Measurements from ENCODE around the gene ITGA2B. TPM values are rescaled to one million over a fixed set of nuclear protein-coding genes. Genes with fewer than 3 reads are reported as not detected.
"Not testable (repeated sequence)": the region's sequence is repeated elsewhere in the genome, so short reads cannot be mapped to it uniquely, and the experiment has no call there.

Gene ITGA2B
- total and polyA plus RNA-seq, 5 donors: 3.4 to 14.3 (median 7.5) TPM

DNA sequence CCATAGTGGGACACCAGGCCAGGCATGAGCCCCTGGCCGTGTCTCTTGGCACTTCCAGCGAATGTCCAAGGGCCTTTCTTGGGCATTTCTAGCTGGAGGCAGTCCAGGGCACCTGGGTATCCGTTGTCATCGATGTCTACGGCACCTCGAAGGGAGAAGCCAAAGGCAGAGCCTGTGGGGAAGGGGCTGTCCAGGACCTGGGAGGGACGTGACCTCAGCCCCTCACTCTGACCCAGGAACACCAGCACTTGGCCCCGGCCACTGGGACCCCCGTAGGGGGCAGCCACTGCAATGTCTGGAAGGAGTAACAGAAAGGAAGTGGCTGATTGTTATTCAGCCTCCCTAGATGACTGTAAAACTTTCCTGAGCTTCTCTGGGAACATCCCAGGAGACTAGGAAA, 8.7 kb downstream of the ITGA2B start:
- intact Hi-C loops (cut with DNase I): no loop called here
- Histone ChIP-seq H3K4me3 (ENCODE audit: low read length) (no peak overlapping the region), H3K9me3 (ENCODE audit: control insufficient read depth, low read length) (no peaks in the 10 kb centered on the region), H3K27ac (ENCODE audit: low read length) (no peak overlapping the region), H3K27me3 (ENCODE audit: control insufficient read depth, insufficient read depth) (no peaks in the 10 kb centered on the region), H3K4me1 (ENCODE audit: control insufficient read depth, insufficient read depth, low read length) (peaks cover under 1% of the 10 kb centered on the region)
- WGBS: 76% methylated on average over 9 of the region's 9 CpGs
- ATAC-seq: no peak
- no peak for DNase-seq

DNA sequence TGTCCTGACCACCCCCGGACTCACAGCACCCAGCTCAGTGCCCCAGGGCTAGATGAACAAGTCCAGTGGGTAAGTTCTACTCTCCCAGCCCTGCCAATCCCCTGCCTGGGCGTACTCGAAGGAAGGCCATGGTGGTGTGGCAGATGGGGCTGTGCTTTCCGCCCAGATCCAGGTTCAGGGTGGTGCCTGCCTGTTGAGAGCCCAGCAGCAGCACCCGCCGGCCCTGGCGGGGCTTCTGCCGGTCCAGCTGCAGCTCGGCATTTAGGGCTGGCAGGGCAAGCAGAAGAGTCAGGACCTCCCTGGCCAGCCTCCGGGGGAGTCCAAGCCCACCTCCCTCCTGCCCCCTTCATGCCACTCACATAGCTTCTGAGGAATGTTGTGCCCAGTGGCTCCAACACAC, 9.6 kb downstream of the ITGA2B start:
- Histone ChIP-seq H3K27ac (ENCODE audit: low read length) (no peak overlapping the region), H3K4me1 (ENCODE audit: control insufficient read depth, insufficient read depth, low read length) (no peaks in the 10 kb centered on the region), H3K9me3 (ENCODE audit: control insufficient read depth, low read length) (no peaks in the 10 kb centered on the region), H3K27me3 (ENCODE audit: control insufficient read depth, insufficient read depth) (no peaks in the 10 kb centered on the region), H3K4me3 (ENCODE audit: low read length) (no peak overlapping the region)
- 92% methylated on average over 10 of the region's 10 CpGs for WGBS
- no peak for DNase-seq
- intact Hi-C loops (cut with DNase I): no loop called here
- no peak for ATAC-seq

GRCh38 chr17:44378171-44378705, 11.2 kb downstream of the ITGA2B start:
- WGBS: 88% methylated on average over 14 of the region's 14 CpGs
- H3K9me3 ChIP-seq (ENCODE audit: control insufficient read depth, low read length): no peaks in the 10 kb centered on the region
- no peaks in the 10 kb centered on the region for H3K27me3 ChIP-seq (ENCODE audit: control insufficient read depth, insufficient read depth)
- no peak overlapping the region for H3K27ac ChIP-seq (ENCODE audit: low read length)
- intact Hi-C loops (cut with DNase I): no loop called here
- DNase-seq (no peak), ATAC-seq (no peak)
- no peak overlapping the region for H3K4me3 ChIP-seq (ENCODE audit: low read length)
- H3K4me1 ChIP-seq (ENCODE audit: control insufficient read depth, insufficient read depth, low read length): no peaks in the 10 kb centered on the region

DNA sequence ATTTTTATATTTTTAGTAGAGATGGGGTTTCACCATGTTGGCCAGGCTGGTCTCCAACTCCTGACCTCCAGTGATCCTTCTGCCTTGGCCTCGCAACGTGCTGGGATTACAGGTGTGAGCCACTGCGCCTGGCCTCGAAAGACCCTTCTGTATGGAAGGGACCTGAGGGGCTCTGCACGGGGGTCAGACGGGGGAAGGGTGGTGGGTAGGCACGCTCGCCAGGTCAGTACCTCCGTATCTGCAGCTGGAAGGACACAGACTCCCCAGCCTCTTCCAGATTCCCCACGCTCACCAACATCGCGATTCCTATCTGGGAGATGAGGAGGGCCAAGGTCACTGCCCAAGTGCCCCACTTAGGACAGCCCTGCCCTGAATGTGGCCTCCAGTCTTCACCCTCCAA, 12.7 kb downstream of the ITGA2B start:
- intact Hi-C loops (cut with DNase I): no loop called here
- Histone ChIP-seq H3K27me3 (ENCODE audit: control insufficient read depth, insufficient read depth) (no peaks in the 10 kb centered on the region), H3K27ac (ENCODE audit: low read length) (no peak overlapping the region), H3K4me1 (ENCODE audit: control insufficient read depth, insufficient read depth, low read length) (no peaks in the 10 kb centered on the region), H3K9me3 (ENCODE audit: control insufficient read depth, low read length) (no peaks in the 10 kb centered on the region), H3K4me3 (ENCODE audit: low read length) (no peak overlapping the region)
- no peak for ATAC-seq
- DNase-seq: peak in 1 of 3 donors; percentile 58
- WGBS: 84% methylated on average over 12 of the region's 12 CpGs

DNA sequence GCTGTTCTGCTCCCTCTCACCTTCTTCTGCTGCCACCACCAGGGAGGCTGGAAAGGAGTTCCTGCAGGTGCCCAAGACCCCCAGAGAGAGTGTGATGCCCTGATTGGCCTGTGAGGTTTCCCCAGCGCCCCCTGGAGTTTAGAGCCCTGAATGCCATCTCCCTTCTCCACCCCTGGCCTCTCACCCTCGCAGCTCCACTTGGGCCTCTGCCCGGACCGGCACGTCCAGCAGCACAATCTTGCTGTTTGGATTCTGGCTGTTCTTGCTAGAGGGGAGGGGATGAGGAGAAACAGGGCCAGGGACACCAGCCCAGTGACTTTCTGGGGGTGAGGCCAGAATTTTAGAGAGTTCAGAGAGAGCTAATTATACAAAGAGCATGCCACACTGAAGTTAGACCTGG, 13.3 kb downstream of the ITGA2B start:
- intact Hi-C loops (cut with DNase I): no loop called here
- ATAC-seq (peak; percentile 73 to 90), DNase-seq (peak; percentile 81 to 95 (median 93))
- Histone ChIP-seq H3K27ac (ENCODE audit: low read length) (no peak overlapping the region), H3K27me3 (ENCODE audit: control insufficient read depth, insufficient read depth) (no peaks in the 10 kb centered on the region), H3K4me1 (ENCODE audit: control insufficient read depth, insufficient read depth, low read length) (no peaks in the 10 kb centered on the region), H3K4me3 (ENCODE audit: low read length) (no peak overlapping the region), H3K9me3 (ENCODE audit: control insufficient read depth, low read length) (no peaks in the 10 kb centered on the region)
- 23% methylated on average over 5 of the region's 5 CpGs for WGBS

DNA sequence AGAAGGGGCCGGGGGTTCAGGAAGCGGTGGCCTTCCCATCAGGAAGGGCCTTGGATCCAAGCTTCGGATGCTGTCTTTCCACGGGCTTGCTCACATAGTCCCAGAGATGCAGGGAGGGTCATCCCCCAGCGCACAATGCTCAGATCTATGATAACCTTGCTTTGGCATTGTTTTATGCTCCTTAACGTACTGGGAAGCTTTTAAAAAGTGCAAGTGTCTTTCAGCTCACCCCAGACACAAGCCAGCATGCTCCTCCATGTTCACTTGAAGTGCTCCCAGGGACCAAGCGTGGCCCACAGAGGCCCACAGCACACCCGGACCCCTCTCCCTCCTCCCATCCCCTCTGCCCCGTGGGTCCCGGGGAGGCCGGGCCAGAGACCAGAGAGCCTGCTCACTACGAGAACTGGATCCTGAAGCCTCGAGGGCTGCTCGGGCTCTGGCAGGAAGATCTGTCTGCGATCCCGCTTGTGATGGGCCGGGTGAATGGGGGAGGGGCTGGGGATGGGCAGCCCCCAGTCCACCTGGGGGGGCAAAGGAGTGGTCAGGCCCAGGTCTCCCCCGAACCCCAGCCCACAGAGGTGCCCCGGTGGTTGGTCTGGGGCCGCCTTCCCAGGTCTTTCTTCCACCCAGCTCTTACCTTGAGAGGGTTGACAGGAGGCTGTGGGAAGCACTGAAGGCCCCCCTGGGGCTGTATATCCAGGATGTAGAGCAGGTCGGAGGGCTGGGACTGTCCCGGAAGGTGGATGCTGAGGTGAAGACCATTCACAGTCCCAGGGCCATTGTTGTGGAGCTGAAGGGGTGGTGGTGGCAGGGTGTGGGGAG, 14.0 kb downstream of the ITGA2B start:
- WGBS: 32% methylated on average over 22 of the region's 22 CpGs
- peak in 1 of 3 donors; percentile 49 for DNase-seq
- no peak overlapping the region for H3K27ac ChIP-seq (ENCODE audit: low read length)
- peak; percentile 14 to 32 for ATAC-seq
- no peak overlapping the region for H3K4me3 ChIP-seq (ENCODE audit: low read length)
- no peaks in the 10 kb centered on the region for H3K27me3 ChIP-seq (ENCODE audit: control insufficient read depth, insufficient read depth)
- H3K9me3 ChIP-seq (ENCODE audit: control insufficient read depth, low read length): no peaks in the 10 kb centered on the region
- intact Hi-C loops (cut with DNase I): no loop called here
- H3K4me1 ChIP-seq (ENCODE audit: control insufficient read depth, insufficient read depth, low read length): no peaks in the 10 kb centered on the region

GRCh38 chr17:44374306-44375195, 14.9 kb downstream of the ITGA2B start:
- Histone ChIP-seq H3K27ac (ENCODE audit: low read length) (no peak overlapping the region), H3K4me3 (ENCODE audit: low read length) (no peak overlapping the region), H3K4me1 (ENCODE audit: control insufficient read depth, insufficient read depth, low read length) (no peaks in the 10 kb centered on the region), H3K9me3 (ENCODE audit: control insufficient read depth, low read length) (no peaks in the 10 kb centered on the region), H3K27me3 (ENCODE audit: control insufficient read depth, insufficient read depth) (no peaks in the 10 kb centered on the region)
- intact Hi-C loops (cut with DNase I): no loop called here
- DNase-seq: peak in 2 of 3 donors; percentile 68 to 71
- ATAC-seq: peak; percentile 37 to 62
- WGBS: 35% methylated on average over 31 of the region's 31 CpGs

- Histone ChIP-seq H3K9me3 (ENCODE audit: control insufficient read depth, low read length) (no peaks in the 10 kb centered on the region), H3K4me1 (ENCODE audit: control insufficient read depth, insufficient read depth, low read length) (no peaks in the 10 kb centered on the region), H3K27ac (ENCODE audit: low read length) (no peak overlapping the region), H3K4me3 (ENCODE audit: low read length) (no peak overlapping the region), H3K27me3 (ENCODE audit: control insufficient read depth, insufficient read depth) (no peaks in the 10 kb centered on the region)
- no peak for ATAC-seq
- WGBS: 64% methylated on average over 10 of the region's 10 CpGs
- intact Hi-C loops (cut with DNase I): no loop called here
- DNase-seq: no peak
Observed at GRCh38 chr17:44372036-44372435, 17.4 kb downstream of the ITGA2B start.

DNA sequence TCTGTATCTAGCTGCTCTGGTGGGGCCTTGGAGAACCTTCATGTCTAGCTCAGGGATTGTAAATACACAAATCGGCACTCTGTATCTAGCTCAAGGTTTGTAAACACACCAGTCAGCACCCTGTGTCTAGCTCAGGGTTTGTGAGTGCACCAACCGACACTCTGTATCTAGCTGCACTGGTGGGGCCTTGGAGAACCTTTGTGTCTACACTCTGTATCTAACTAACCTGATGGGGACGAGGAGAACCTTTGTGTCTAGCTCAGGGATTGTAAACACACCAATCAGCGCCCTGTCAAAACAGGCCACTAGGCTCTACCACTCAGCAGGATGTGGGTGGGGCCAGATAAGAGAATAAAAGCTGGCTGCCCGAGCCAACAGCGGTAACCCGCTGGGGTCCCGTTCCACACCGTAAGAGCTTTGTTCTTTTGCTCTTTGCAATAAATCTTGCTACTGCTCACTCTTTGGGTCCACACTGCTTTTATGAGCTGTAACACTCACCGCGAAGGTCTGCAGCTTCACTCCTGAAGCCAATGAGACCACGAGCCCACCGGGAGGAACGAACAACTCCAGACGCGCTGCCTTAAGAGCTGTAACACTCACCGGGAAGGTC, 19.9 kb downstream of the ITGA2B start:
- H3K4me3 ChIP-seq (ENCODE audit: low read length); intact Hi-C loops (cut with DNase I); H3K4me1 ChIP-seq (ENCODE audit: control insufficient read depth, insufficient read depth, low read length); ATAC-seq; H3K27me3 ChIP-seq (ENCODE audit: control insufficient read depth, insufficient read depth); H3K27ac ChIP-seq (ENCODE audit: low read length); DNase-seq; H3K9me3 ChIP-seq (ENCODE audit: control insufficient read depth, low read length): not testable (repeated sequence)
- WGBS: 66% methylated on average over 17 of the region's 17 CpGs

DNA sequence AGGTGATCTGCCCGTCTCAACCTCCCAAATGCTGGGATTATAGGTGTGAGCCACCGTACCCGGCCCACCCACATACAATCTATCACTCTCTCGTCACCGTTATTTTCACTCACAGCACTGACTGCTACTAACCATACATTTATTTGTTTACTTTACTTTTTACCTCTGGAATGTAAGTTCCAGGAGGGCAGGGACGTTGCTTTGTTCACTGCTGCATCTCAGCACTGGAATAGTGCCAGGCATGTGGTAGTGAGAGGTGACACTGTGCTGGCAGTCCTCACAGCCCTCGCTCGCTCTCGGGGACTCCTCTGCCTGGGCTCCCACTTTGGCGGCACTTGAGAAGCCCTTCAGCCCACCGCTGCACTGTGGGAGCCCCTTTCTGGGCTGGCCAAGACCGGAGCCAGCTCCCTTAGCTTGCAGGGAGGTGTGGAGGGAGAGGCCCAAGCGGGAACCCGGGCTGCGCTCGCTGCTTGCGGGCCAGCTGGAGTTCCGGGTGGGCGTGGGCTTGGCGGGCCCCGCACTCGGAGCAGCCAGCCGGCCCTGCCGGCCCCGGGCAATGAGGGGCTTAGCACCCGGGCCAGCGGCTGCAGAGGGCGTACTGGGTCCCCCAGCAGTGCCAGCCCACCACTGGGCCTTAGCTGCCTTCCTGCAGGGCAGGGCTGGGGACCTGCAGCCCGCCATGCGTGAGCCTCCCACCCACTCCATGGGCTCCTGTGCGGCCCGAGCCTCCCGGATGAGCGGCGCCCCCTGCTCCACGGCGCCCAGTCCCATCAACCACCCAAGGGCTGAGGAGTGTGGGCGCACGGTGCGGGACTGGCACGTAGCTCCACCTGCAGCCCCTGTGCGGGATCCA, 20.8 kb downstream of the ITGA2B start:
- H3K4me3 ChIP-seq (ENCODE audit: low read length); intact Hi-C loops (cut with DNase I); H3K9me3 ChIP-seq (ENCODE audit: control insufficient read depth, low read length); H3K27ac ChIP-seq (ENCODE audit: low read length); ATAC-seq; H3K4me1 ChIP-seq (ENCODE audit: control insufficient read depth, insufficient read depth, low read length); H3K27me3 ChIP-seq (ENCODE audit: control insufficient read depth, insufficient read depth): not testable (repeated sequence)
- peak in 1 of 3 donors; percentile 47 for DNase-seq
- 92% methylated on average over 42 of the region's 42 CpGs for WGBS
